GM23338 (cell line): Measurements from ENCODE around the gene ATP5F1A. TPM values are rescaled to one million over a fixed set of nuclear protein-coding genes. Genes with fewer than 3 reads are reported as not detected.

Experiments
- ATAC-seq: fragments of 200-7000 bp; cut with Tn5 transposase; 3 replicates; pipeline ENCODE4 v1.9.1; 2020
- DNase-seq: peaks from one replicate; pipeline ENCODE4 v3.0.0-alpha.2; 2015; ENCODE audit warnings: low spot score
- H2AFZ ChIP-seq: fragments of 200-600 bp; sonication (generic); 2 replicates; pipeline ENCODE4 v1.8.0; 2016; ENCODE audit warnings: antibody characterized with exemption, mild to moderate bottlenecking, moderate library complexity
- H3F3A ChIP-seq: fragments of 200-600 bp; sonication (generic); replicated peaks from 2 replicates; pipeline ENCODE4 v1.8.0; 2017; ENCODE audit warnings: antibody characterized with exemption, mixed run types, low read depth
- H3K27ac ChIP-seq: fragments of 200-600 bp; sonication (generic); 2 replicates; pipeline ENCODE4 v1.6.1; 2016; ENCODE audit warnings: low read depth
- H3K27me3 ChIP-seq: fragments of 200-600 bp; sonication (generic); 2 replicates; pipeline ENCODE4 v1.8.0; 2016; ENCODE audit warnings: mild to moderate bottlenecking, mixed run types, moderate library complexity; ENCODE audit not compliant: insufficient read depth
- H3K36me3 ChIP-seq: fragments of 200-600 bp; sonication (generic); 2 replicates; pipeline ENCODE4 v1.8.0; 2016; ENCODE audit warnings: mild to moderate bottlenecking; ENCODE audit not compliant: insufficient read depth
- H3K4me1 ChIP-seq: fragments of 200-600 bp; sonication (generic); 2 replicates; pipeline ENCODE4 v1.8.0; 2016; ENCODE audit warnings: mild to moderate bottlenecking, moderate library complexity; ENCODE audit not compliant: insufficient read depth
- H3K4me2 ChIP-seq: fragments of 200-600 bp; sonication (generic); 2 replicates; pipeline ENCODE4 v1.7.1; 2017; ENCODE audit warnings: mixed run types
- H3K4me3 ChIP-seq: fragments of 200-600 bp; sonication (generic); 2 replicates; pipeline ENCODE4 v1.6.1; 2016; ENCODE audit warnings: mixed run types
- H3K79me2 ChIP-seq: fragments of 200-600 bp; sonication (generic); replicated peaks from 2 replicates; pipeline ENCODE4 v1.8.0; 2017; ENCODE audit warnings: mild to moderate bottlenecking; ENCODE audit not compliant: insufficient read depth
- H3K9me2 ChIP-seq: fragments of 200-600 bp; sonication (generic); 2 replicates; pipeline ENCODE4 v1.8.0; 2017; ENCODE audit not compliant: insufficient read depth
- H4K20me1 ChIP-seq: fragments of 200-600 bp; sonication (generic); replicated peaks from 2 replicates; pipeline ENCODE4 v1.8.0; 2017; ENCODE audit warnings: mild to moderate bottlenecking; ENCODE audit not compliant: insufficient read depth
- H3K27ac Mint-ChIP-seq: 2 replicates; pipeline ENCODE4 v1.8.0; 2020; ENCODE audit warnings: inconsistent platforms, mild to moderate bottlenecking, moderate library complexity, mixed read lengths
- H3K27me3 Mint-ChIP-seq: 3 replicates; pipeline ENCODE4 v1.8.0; 2022; ENCODE audit warnings: low read depth, mild to moderate bottlenecking, moderate library complexity, mixed read lengths, inconsistent platforms; ENCODE audit not compliant: insufficient read depth, poor library complexity
- H3K36me3 Mint-ChIP-seq: 3 replicates; pipeline ENCODE4 v1.8.0; 2021; ENCODE audit warnings: low read depth, mild to moderate bottlenecking, inconsistent platforms, moderate library complexity, mixed read lengths
- H3K4me1 Mint-ChIP-seq: 3 replicates; pipeline ENCODE4 v1.8.0; 2020; ENCODE audit warnings: mild to moderate bottlenecking, inconsistent platforms, mixed read lengths
- H3K4me3 Mint-ChIP-seq: 3 replicates; pipeline ENCODE4 v1.8.0; 2021; ENCODE audit warnings: moderate library complexity, mild to moderate bottlenecking, inconsistent platforms, mixed read lengths
- H3K9me3 Mint-ChIP-seq: 3 replicates; pipeline ENCODE4 v1.8.0; 2020; ENCODE audit warnings: moderate library complexity, mild to moderate bottlenecking, inconsistent platforms, mixed read lengths
- CREB1 ChIP-seq: fragments of 250-450 bp; sonication (Bioruptor Pico); IDR thresholded peaks from 2 replicates; pipeline ENCODE4 v1.5.0; 2020; ENCODE audit warnings: low read depth, mild to moderate bottlenecking, moderate library complexity
- JUNB ChIP-seq: IDR thresholded peaks from one replicate; pipeline ENCODE4 v1.6.1; 2016; ENCODE audit warnings: antibody characterized with exemption; ENCODE audit not compliant: unreplicated experiment
- NANOG ChIP-seq: IDR thresholded peaks from 2 replicates; pipeline ENCODE4 v1.6.1; 2016; ENCODE audit warnings: antibody characterized with exemption, borderline replicate concordance
- POLR2AphosphoS5 ChIP-seq: IDR thresholded peaks from 2 replicates; pipeline ENCODE4 v1.6.1; 2016; ENCODE audit warnings: antibody characterized with exemption, low read depth
- STAT1 ChIP-seq: IDR thresholded peaks from one replicate; pipeline ENCODE4 v1.6.1; 2016; ENCODE audit warnings: antibody characterized with exemption; ENCODE audit not compliant: unreplicated experiment
- ZNF331 ChIP-seq: fragments of 250-450 bp; sonication (Bioruptor Pico); IDR thresholded peaks from 2 replicates; pipeline ENCODE4 v1.5.0; 2020; ENCODE audit warnings: low read depth, mild to moderate bottlenecking, moderate library complexity
- polyA plus RNA-seq: library from polyadenylated mRNA; unstranded; fragments of >200 nt; fragmentation: Nextera tagmentation; extraction: Ambion mirVana; gene quantifications from 2 replicates; pipeline ENCODE4 v1.2.1, GENCODE V29; 2016
- total RNA-seq: library from RNA; depleted of rRNA; stranded (reverse); fragments of >200 nt; shearing (Covaris generic); gene quantifications from 2 replicates; pipeline ENCODE4 v1.2.3, GENCODE V29; 2014
- TF ChIP-seq, protein P1 (sequence below): IDR thresholded peaks from one replicate; pipeline ENCODE4 v1.6.1; 2018; ENCODE audit warnings: antibody characterized with exemption; ENCODE audit not compliant: unreplicated experiment
- TF ChIP-seq, protein P2 (sequence below), 2 experiments: fragments of 200-600 bp in 1 of 2; sonication (generic) in 1 of 2; conservative IDR thresholded peaks; 2 replicates each; pipeline versions ENCODE4 v1.5.1 to v1.6.1; 2016 to 2017; ENCODE audit warnings: antibody characterized with exemption in 2 of 2, low read depth in 2 of 2, mild to moderate bottlenecking in 2 of 2, moderate library complexity in 1 of 2

The ATP5F1A gene
- total and polyA plus RNA-seq, 2 experiments from 2014 or later = 353 to 822 TPM

DNA sequence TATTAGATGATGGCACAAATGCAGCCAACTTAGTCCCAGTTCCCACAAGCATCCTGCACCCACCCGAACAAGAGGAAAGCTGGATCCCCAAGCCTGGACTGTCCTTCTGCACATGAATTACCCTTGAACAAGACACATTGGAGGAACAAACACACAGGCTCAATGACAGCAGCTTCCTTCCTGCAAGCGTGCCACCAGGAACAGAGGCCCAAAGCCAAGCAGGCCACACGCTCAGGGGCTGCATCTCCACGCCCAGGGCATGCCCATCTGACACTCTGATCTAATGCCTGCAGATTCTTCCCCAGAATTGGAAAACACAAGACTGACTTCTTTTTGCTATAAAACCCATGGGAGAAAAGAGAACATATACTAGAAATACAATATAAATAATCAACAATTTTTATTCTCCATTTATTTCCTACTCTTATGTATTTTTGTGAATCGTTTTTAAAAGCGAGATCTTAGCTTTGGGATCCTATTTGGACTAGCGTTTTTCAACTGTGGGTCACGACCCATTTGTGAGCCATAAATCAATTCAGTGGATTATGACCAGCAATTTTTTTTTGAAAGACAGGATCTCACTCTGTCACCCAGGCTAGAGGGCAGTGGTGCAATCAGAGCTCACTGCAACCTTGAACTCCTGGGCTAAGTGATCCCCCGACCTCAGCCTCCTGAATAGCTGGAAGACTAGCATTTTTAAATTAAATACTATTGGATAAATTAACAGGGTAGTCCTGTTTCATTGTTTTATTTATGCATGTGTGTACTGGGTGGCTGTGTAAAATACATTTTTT lies 60.4 kb downstream of the ATP5F1A start:
- no peaks in the 10 kb centered on the region for H3K36me3 ChIP-seq
- peaks cover 8% of the 10 kb centered on the region; the same call in 1 of the 2 replicates for H3K4me1 ChIP-seq
- Mint-ChIP-seq H3K27me3 (peaks cover 3% of the 10 kb centered on the region), H3K9me3 (no peaks in the 10 kb centered on the region), H3K4me3 (no peak overlapping the region), H3K36me3 (no peaks in the 10 kb centered on the region), H3K27ac (no peak overlapping the region), H3K4me1 (peaks cover 6% of the 10 kb centered on the region; the same call in 2 of the 3 replicates)
- H3K4me3 ChIP-seq = no peak overlapping the region
- H3K9me2 ChIP-seq = peaks cover 9% of the 10 kb centered on the region
- H3K79me2 ChIP-seq = no peaks in the 10 kb centered on the region
- no peak overlapping the region for H2AFZ ChIP-seq
- H3K27ac ChIP-seq = no peak overlapping the region
- no peaks in the 10 kb centered on the region for H3F3A ChIP-seq
- H4K20me1 ChIP-seq = 0 out of 2 replicates have a peak, but pooled peaks cover 3% of the 10 kb centered on the region
- DNase-seq (no peak), ATAC-seq (no peak)
- no peaks in the 10 kb centered on the region for H3K27me3 ChIP-seq
- TF ChIP-seq, protein P1, sequence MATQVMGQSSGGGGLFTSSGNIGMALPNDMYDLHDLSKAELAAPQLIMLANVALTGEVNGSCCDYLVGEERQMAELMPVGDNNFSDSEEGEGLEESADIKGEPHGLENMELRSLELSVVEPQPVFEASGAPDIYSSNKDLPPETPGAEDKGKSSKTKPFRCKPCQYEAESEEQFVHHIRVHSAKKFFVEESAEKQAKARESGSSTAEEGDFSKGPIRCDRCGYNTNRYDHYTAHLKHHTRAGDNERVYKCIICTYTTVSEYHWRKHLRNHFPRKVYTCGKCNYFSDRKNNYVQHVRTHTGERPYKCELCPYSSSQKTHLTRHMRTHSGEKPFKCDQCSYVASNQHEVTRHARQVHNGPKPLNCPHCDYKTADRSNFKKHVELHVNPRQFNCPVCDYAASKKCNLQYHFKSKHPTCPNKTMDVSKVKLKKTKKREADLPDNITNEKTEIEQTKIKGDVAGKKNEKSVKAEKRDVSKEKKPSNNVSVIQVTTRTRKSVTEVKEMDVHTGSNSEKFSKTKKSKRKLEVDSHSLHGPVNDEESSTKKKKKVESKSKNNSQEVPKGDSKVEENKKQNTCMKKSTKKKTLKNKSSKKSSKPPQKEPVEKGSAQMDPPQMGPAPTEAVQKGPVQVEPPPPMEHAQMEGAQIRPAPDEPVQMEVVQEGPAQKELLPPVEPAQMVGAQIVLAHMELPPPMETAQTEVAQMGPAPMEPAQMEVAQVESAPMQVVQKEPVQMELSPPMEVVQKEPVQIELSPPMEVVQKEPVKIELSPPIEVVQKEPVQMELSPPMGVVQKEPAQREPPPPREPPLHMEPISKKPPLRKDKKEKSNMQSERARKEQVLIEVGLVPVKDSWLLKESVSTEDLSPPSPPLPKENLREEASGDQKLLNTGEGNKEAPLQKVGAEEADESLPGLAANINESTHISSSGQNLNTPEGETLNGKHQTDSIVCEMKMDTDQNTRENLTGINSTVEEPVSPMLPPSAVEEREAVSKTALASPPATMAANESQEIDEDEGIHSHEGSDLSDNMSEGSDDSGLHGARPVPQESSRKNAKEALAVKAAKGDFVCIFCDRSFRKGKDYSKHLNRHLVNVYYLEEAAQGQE = no peak
- TF ChIP-seq, protein P2, sequence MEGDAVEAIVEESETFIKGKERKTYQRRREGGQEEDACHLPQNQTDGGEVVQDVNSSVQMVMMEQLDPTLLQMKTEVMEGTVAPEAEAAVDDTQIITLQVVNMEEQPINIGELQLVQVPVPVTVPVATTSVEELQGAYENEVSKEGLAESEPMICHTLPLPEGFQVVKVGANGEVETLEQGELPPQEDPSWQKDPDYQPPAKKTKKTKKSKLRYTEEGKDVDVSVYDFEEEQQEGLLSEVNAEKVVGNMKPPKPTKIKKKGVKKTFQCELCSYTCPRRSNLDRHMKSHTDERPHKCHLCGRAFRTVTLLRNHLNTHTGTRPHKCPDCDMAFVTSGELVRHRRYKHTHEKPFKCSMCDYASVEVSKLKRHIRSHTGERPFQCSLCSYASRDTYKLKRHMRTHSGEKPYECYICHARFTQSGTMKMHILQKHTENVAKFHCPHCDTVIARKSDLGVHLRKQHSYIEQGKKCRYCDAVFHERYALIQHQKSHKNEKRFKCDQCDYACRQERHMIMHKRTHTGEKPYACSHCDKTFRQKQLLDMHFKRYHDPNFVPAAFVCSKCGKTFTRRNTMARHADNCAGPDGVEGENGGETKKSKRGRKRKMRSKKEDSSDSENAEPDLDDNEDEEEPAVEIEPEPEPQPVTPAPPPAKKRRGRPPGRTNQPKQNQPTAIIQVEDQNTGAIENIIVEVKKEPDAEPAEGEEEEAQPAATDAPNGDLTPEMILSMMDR (conservative IDR thresholded peaks at IDR 0.05; ENCODE audit: low read depth in 2 of 2) = no peak
- no peak overlapping the region for H3K4me2 ChIP-seq

DNA sequence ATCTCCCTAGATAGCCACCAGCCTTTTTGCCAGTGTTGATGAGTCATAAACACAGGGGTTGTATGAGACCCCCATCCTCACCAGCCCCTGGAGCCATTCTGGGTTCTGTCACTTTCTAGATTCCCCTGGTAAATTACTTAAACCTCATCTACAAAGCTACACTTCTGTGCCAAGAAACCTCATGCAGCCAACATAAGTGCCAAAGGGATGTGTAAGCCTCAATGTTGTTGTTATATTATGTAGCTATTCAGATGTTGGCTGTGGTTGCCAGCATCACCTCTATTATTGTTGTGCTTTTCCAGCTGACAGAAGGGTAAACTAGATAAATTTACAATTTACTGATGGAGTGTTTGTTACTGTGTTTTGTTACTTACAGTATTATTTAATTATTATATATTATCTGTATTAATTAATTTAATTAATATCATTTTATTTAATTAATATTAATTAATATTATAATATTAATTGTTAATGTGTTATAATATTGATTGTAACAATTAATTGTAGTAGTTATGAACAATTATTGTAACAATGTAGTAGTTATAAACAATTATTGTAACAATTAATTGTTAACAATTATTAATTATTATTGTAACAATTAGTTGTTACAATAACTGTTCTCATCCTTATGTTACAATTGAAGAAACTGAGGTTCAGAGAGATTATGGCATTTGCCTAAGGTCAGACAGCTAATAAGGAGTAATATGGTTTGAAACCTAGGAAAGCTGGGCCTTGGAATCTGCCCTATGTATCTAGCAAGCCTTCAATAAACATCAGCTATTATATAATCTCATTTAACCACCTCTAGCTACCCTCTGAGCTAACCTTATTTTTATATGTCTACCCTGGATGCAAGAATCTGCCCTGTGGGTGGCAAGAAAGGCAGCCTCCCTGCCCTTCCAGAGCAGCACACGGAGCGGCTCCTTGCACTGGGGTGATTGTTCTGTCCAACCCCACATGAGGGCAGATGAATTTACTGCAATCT lies 62.1 kb downstream of the ATP5F1A start:
- Histone ChIP-seq H3K4me3 (no peak overlapping the region), H3K27ac (no peak overlapping the region), H3K79me2 (no peaks in the 10 kb centered on the region), H4K20me1 (0 out of 2 replicates have a peak, but pooled peaks cover 3% of the 10 kb centered on the region), H2AFZ (peak overlapping the region; percentile 43; the same call in 1 of the 2 replicates), H3K27me3 (peaks cover 3% of the 10 kb centered on the region; the same call in 1 of the 2 replicates), H3K4me2 (no peak overlapping the region), H3K9me2 (peaks cover 9% of the 10 kb centered on the region), H3F3A (no peaks in the 10 kb centered on the region), H3K36me3 (no peaks in the 10 kb centered on the region), H3K4me1 (no peaks in the 10 kb centered on the region)
- Mint-ChIP-seq H3K36me3 (no peaks in the 10 kb centered on the region), H3K27ac (no peak overlapping the region), H3K9me3 (no peaks in the 10 kb centered on the region), H3K27me3 (peaks cover 3% of the 10 kb centered on the region), H3K4me1 (no peaks in the 10 kb centered on the region), H3K4me3 (no peak overlapping the region)
- no peak for ATAC-seq
- no peak for DNase-seq
- TF ChIP-seq POLR2AphosphoS5 (no peak), JUNB (no peak), CREB1 (CRISPR knock-in tag) (no peak), STAT1 (no peak), ZNF331 (CRISPR knock-in tag) (no peak), NANOG (no peak)
- TF ChIP-seq, protein P1 = no peak
- TF ChIP-seq, protein P2 (conservative IDR thresholded peaks at IDR 0.05; ENCODE audit: low read depth in 2 of 2) = no peak
